Kidney (tissue), 14 donors: ENCODE data around the gene S100A7. TPM values are rescaled to one million over a fixed set of nuclear protein-coding genes. Genes with fewer than 3 reads are reported as not detected.

ENCODE experiments used
- DNase-seq, 5 donors: peaks; one replicate each; pipeline ENCODE4 v3.0.0-alpha.2; 2013 to 2020
- FAIRE-seq: peaks from 2 replicates; lab custom pipeline; 2012; peaks lifted over from hg19 to GRCh38; lab: Jason Lieb, UNC
- H3K27ac ChIP-seq, 2 donors: one replicate each; pipeline ENCODE4 v1.7.0; 2013; ENCODE audit warnings: low read depth in 2 of 2, low read length in 2 of 2, inconsistent platforms in 1 of 2
- H3K27me3 ChIP-seq: one replicate; pipeline ENCODE4 v1.7.1; 2013; ENCODE audit warnings: low read length, inconsistent platforms; ENCODE audit not compliant: control insufficient read depth, insufficient read depth
- H3K36me3 ChIP-seq, 3 donors: one replicate each; pipeline versions ENCODE4 v1.7.0 to v1.7.1; 2013; ENCODE audit warnings: low read length in 3 of 3, control low read depth in 1 of 3, inconsistent platforms in 1 of 3; ENCODE audit not compliant: insufficient read depth in 3 of 3, control insufficient read depth in 2 of 3
- H3K4me1 ChIP-seq, 3 donors: one replicate each; pipeline versions ENCODE4 v1.7.0 to v1.7.1; 2013; ENCODE audit warnings: low read length in 3 of 3, inconsistent platforms in 1 of 3, low read depth in 1 of 3; ENCODE audit not compliant: control insufficient read depth in 2 of 3, insufficient read depth in 2 of 3
- H3K4me3 ChIP-seq, 3 donors: one replicate each; pipeline versions ENCODE4 v1.7.0 to v1.8.1; 2013; ENCODE audit warnings: low read length in 3 of 3, control low read depth in 1 of 3, inconsistent platforms in 1 of 3
- H3K9ac ChIP-seq, 3 donors: one replicate each; pipeline versions ENCODE4 v1.7.0 to v1.7.1; 2013; ENCODE audit warnings: low read length in 3 of 3, control low read depth in 1 of 3, inconsistent platforms in 1 of 3
- H3K9me3 ChIP-seq, 3 donors: one replicate each; pipeline versions ENCODE4 v1.7.0 to v1.7.1; 2013; ENCODE audit warnings: low read length in 3 of 3, control low read depth in 1 of 3, inconsistent platforms in 1 of 3; ENCODE audit not compliant: control insufficient read depth in 2 of 3, insufficient read depth in 1 of 3
- intact Hi-C: fragments of 100-400 bp; cut with DNase I; formaldehyde crosslinking; loops from one replicate; pipeline ENCODE4 v1.11.1; 2022
- polyA plus RNA-seq: library from polyadenylated mRNA; stranded (reverse); fragments of 350-450 nt; fragmentation: Illumina TruSeq; extraction: RNeasy Lipid Tissue Mini Kit (QIAGEN cat#74804); gene quantifications from one replicate; pipeline ENCODE4 v1.2.3, GENCODE V29; 2014; ENCODE audit warnings: low read depth, low replicate concordance; ENCODE audit not compliant: insufficient read depth
- total RNA-seq: library from RNA; stranded (reverse); fragmentation: NEBNext Ultra II Directional; extraction: Animal tissue kit (Norgen Biotek cat#: 25700); gene quantifications from one replicate; pipeline ENCODE4 v1.2.1, GENCODE V29; 2021
- TF ChIP-seq, protein P1 (sequence below): IDR thresholded peaks from 3 replicates; pipeline ENCODE4 v1.5.1; 2012; ENCODE audit warnings: mild to moderate bottlenecking, moderate library complexity, borderline replicate concordance; ENCODE audit not compliant: insufficient read depth; ENCODE audit errors: extremely low read depth
- donor health status: control.
- donor health status: control.
- donor health status: control.
- donor health status: control.
- donor health status: control.
- donor health status: DM: yes; HTN: yes; CAD: no.
- donor health status: Normal renal cell carcinoma (clear cell type).

The S100A7 gene
- total and polyA plus RNA-seq, 2 donors from 2014 or later, result not detected

DNA sequence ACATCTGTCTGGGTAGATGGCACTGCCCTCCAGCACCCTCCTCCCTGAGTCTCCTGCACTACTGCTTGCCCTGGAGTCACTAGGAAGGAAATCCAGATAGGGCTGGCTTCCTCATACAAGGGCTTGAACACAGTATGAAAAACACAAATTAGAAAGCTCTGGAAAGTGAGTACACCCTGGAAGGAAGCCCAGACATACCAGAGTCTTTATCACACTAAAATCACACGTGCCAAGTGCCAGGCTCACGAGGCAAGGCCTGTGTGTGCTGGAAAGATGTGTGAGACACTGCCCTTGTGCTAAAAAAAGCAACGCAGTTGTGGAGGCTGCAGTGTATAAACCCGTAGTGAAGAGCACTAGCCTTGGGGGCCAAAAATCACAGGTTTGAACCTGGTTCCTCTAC lies 28.3 kb upstream of the S100A7 start:
- no peaks in the 10 kb centered on the region for H3K27me3 ChIP-seq
- no peak for FAIRE-seq
- no peaks in the 10 kb centered on the region for H3K4me1 ChIP-seq
- no peak overlapping the region for H3K27ac ChIP-seq
- H3K9ac ChIP-seq, result no peak overlapping the region
- H3K36me3 ChIP-seq, result no peaks in the 10 kb centered on the region
- no peaks in the 10 kb centered on the region for H3K9me3 ChIP-seq
- intact Hi-C loops, result no loop called here
- no peak overlapping the region for H3K4me3 ChIP-seq
- DNase-seq, result no peak
- TF ChIP-seq, protein P1, sequence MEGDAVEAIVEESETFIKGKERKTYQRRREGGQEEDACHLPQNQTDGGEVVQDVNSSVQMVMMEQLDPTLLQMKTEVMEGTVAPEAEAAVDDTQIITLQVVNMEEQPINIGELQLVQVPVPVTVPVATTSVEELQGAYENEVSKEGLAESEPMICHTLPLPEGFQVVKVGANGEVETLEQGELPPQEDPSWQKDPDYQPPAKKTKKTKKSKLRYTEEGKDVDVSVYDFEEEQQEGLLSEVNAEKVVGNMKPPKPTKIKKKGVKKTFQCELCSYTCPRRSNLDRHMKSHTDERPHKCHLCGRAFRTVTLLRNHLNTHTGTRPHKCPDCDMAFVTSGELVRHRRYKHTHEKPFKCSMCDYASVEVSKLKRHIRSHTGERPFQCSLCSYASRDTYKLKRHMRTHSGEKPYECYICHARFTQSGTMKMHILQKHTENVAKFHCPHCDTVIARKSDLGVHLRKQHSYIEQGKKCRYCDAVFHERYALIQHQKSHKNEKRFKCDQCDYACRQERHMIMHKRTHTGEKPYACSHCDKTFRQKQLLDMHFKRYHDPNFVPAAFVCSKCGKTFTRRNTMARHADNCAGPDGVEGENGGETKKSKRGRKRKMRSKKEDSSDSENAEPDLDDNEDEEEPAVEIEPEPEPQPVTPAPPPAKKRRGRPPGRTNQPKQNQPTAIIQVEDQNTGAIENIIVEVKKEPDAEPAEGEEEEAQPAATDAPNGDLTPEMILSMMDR, result no peak

DNA sequence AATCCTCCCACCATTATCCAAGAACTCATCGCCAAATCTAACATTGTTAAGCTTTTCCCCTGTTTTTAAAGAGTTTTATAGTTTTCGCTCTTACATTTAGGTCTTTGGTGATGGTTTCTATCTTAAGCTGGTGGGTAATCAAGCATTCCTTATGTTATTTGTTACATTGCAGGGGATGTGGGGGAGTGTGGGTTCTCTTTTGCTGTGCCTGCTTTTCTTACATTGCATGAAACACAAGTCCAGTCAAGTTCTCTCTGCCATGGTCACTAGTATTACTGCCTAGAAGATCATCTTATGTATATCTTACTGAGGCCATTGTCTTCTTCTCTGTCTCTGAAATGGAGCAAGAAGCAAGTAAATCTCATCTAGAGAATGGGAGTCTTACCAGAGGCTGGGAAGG lies 27.3 kb upstream of the S100A7 start:
- Histone ChIP-seq H3K9ac (no peak overlapping the region), H3K4me3 (no peak overlapping the region), H3K4me1 (no peaks in the 10 kb centered on the region), H3K27me3 (no peaks in the 10 kb centered on the region), H3K9me3 (no peaks in the 10 kb centered on the region), H3K36me3 (no peaks in the 10 kb centered on the region), H3K27ac (no peak overlapping the region)
- intact Hi-C loops, result no loop called here
- TF ChIP-seq, protein P1, result no peak
- FAIRE-seq (no peak), DNase-seq (peak in 2 of 5 donors; percentile 58 to 60)

DNA sequence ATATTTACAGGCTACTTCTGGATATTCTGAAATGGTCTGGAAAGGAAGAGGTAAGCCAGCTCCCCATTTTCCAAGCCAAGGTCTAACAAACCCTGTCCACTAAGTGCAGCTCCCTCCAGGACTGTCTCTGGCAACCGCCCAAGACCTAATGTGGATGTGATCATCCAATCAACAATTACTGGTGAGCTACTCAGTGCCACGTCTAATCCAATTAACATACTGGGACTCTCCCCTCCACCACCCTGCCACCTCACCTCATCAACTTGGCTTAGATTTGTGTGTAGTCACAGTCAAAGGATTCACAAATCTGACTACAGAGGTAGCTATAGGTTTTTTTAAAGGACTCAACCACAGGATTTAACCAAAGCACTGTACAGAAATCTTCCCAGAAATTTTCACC lies 25.4 kb upstream of the S100A7 start:
- TF ChIP-seq, protein P1, result no peak

DNA sequence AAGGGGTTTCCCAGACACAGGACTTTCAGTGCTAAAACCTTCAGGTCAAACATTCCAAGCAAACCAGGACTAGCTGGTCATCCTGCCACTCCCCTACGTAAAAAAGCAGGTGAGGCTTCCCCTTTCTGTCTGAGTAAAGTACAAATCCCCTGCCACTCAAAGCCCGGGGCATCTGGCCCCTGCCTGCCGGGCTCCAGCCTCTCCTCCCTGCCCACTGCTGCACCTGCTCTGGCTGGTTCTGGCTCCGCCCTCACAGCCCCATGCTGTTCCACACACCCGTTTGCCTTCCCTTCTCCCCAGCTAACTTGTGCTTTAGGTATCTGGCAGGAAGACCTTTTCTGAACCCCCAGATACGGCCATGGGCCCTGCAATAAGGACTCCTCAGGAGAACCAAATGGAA lies 23.3 kb upstream of the S100A7 start:
- TF ChIP-seq, protein P1, result no peak
- H3K4me1 ChIP-seq, result no peaks in the 10 kb centered on the region
- no peaks in the 10 kb centered on the region for H3K36me3 ChIP-seq
- intact Hi-C loops, result no loop called here
- H3K9me3 ChIP-seq, result no peaks in the 10 kb centered on the region
- no peak overlapping the region for H3K4me3 ChIP-seq
- H3K27ac ChIP-seq, result no peak overlapping the region
- no peaks in the 10 kb centered on the region for H3K27me3 ChIP-seq
- no peak for DNase-seq
- no peak overlapping the region for H3K9ac ChIP-seq
- FAIRE-seq, result no peak

More for the DNA sequence above, 25.4 kb upstream of the S100A7 start:
- H3K27ac ChIP-seq, result no peak overlapping the region
- intact Hi-C loops, result no loop called here
- FAIRE-seq (no peak), DNase-seq (no peak)
- no peaks in the 10 kb centered on the region for H3K27me3 ChIP-seq
- H3K9ac ChIP-seq, result no peak overlapping the region
- no peaks in the 10 kb centered on the region for H3K9me3 ChIP-seq
- no peak overlapping the region for H3K4me3 ChIP-seq
- H3K4me1 ChIP-seq, result no peaks in the 10 kb centered on the region
- H3K36me3 ChIP-seq, result no peaks in the 10 kb centered on the region
